ENCODE results near the gene ZSCAN21.

The ZSCAN21 gene

GRCh38 chr7:100029596-100029995, 20.0 kb upstream of the ZSCAN21 start:
- DNase-seq, result no peak

- DNase-seq, result no peak
These were observed 16.0 kb upstream of the ZSCAN21 start for GRCh38 chr7:100033526-100033925.

- DNase-seq, result no peak
These were observed 14.6 kb upstream of the ZSCAN21 start for GRCh38 chr7:100034871-100035510.

GRCh38 chr7:100035876-100036275, 13.7 kb upstream of the ZSCAN21 start:
- DNase-seq, result no peak

- DNase-seq, result no peak
These were observed 11.2 kb upstream of the ZSCAN21 start for GRCh38 chr7:100038326-100038725.

- no peak for DNase-seq
These were observed 9.0 kb upstream of the ZSCAN21 start for GRCh38 chr7:100040575-100040974.

GRCh38 chr7:100044718-100045117, 4.9 kb upstream of the ZSCAN21 start:
- no peak for DNase-seq

- no peak for DNase-seq
These were observed 894 bp upstream of the ZSCAN21 start for GRCh38 chr7:100048680-100049079.

- no peak for DNase-seq
These were observed 2.0 kb downstream of the ZSCAN21 start for GRCh38 chr7:100051611-100052010.

- DNase-seq, result peak; percentile 41 to 82
These were observed 3.6 kb downstream of the ZSCAN21 start for GRCh38 chr7:100053215-100053614.

- DNase-seq, result no peak
These were observed 7.4 kb downstream of the ZSCAN21 start for GRCh38 chr7:100057006-100057405.

- DNase-seq, result no peak
These were observed 9.7 kb downstream of the ZSCAN21 start for GRCh38 chr7:100059251-100059739.

GRCh38 chr7:100061518-100062193, 12.1 kb downstream of the ZSCAN21 start:
- DNase-seq, result peak in 1 of 2 experiments; percentile 15

- no peak for DNase-seq
These were observed 13.8 kb downstream of the ZSCAN21 start for GRCh38 chr7:100063376-100063775.

GRCh38 chr7:100064162-100064561, 14.6 kb downstream of the ZSCAN21 start:
- no peak for DNase-seq

- no peak for DNase-seq
These were observed 16.0 kb downstream of the ZSCAN21 start for GRCh38 chr7:100065452-100066186.

GRCh38 chr7:100066953-100067352, 17.4 kb downstream of the ZSCAN21 start:
- no peak for DNase-seq

GRCh38 chr7:100069991-100070390, 20.4 kb downstream of the ZSCAN21 start:
- DNase-seq, result no peak

GRCh38 chr7:100071018-100071723, 21.6 kb downstream of the ZSCAN21 start:
- no peak for DNase-seq

GRCh38 chr7:100072462-100072861, 22.9 kb downstream of the ZSCAN21 start:
- no peak for DNase-seq

- no peak for DNase-seq
These were observed 25.3 kb downstream of the ZSCAN21 start for GRCh38 chr7:100074841-100075240.

- no peak for DNase-seq
These were observed 25.8 kb downstream of the ZSCAN21 start for GRCh38 chr7:100075418-100075817.

GRCh38 chr7:100077205-100077604, 27.6 kb downstream of the ZSCAN21 start:
- DNase-seq, result no peak

Measured in NCI-H524 (cell line).